ENCODE results near the gene OXSR1.

Gene OXSR1

GRCh38 chr3:38164952-38165721, at the start of gene OXSR1:
Gene OXSR1, plus strand, starts transcription at chr3:38165537. Its CDS starts 340 bp downstream, at chr3:38165877.
- Histone ChIP-seq H3K4me1 (ENCODE audit: control insufficient read depth, insufficient read depth, low read length) (peaks cover 4% of the 10 kb centered on the region), H3K36me3 (ENCODE audit: control insufficient read depth, insufficient read depth, low read length) (no peaks in the 10 kb centered on the region), H3K27ac (ENCODE audit: low read depth, low read length) (peak within 1 kb of the TSS; percentile 99), H3K4me3 (ENCODE audit: low read length) (peak within 1 kb of the TSS; percentile 84), H3K27me3 (ENCODE audit: control insufficient read depth, insufficient read depth, low read length) (no peaks in the 10 kb centered on the region), H3K9ac (ENCODE audit: low read length) (peak within 1 kb of the TSS; percentile 77)

GRCh38 chr3:38115645-38116427, 49.5 kb upstream of the OXSR1 start:
- Histone ChIP-seq H3K4me1 (ENCODE audit: control insufficient read depth, insufficient read depth, low read length) (no peaks in the 10 kb centered on the region), H3K9ac (ENCODE audit: low read length) (no peak overlapping the region), H3K36me3 (ENCODE audit: control insufficient read depth, insufficient read depth, low read length) (peaks cover 7% of the 10 kb centered on the region), H3K27me3 (ENCODE audit: control insufficient read depth, insufficient read depth, low read length) (no peaks in the 10 kb centered on the region), H3K4me3 (ENCODE audit: low read length) (no peak overlapping the region), H3K27ac (ENCODE audit: low read depth, low read length) (no peak overlapping the region)

GRCh38 chr3:38116471-38117162, 48.7 kb upstream of the OXSR1 start:
- H3K4me1 ChIP-seq (ENCODE audit: control insufficient read depth, insufficient read depth, low read length): no peaks in the 10 kb centered on the region
- H3K4me3 ChIP-seq (ENCODE audit: low read length): no peak overlapping the region
- H3K9ac ChIP-seq (ENCODE audit: low read length): no peak overlapping the region
- no peak overlapping the region for H3K27ac ChIP-seq (ENCODE audit: low read depth, low read length)
- H3K27me3 ChIP-seq (ENCODE audit: control insufficient read depth, insufficient read depth, low read length): no peaks in the 10 kb centered on the region
- H3K36me3 ChIP-seq (ENCODE audit: control insufficient read depth, insufficient read depth, low read length): peaks cover 8% of the 10 kb centered on the region

- peaks cover 12% of the 10 kb centered on the region for H3K36me3 ChIP-seq (ENCODE audit: control insufficient read depth, insufficient read depth, low read length)
- no peaks in the 10 kb centered on the region for H3K4me1 ChIP-seq (ENCODE audit: control insufficient read depth, insufficient read depth, low read length)
- no peaks in the 10 kb centered on the region for H3K27me3 ChIP-seq (ENCODE audit: control insufficient read depth, insufficient read depth, low read length)
- no peak overlapping the region for H3K9ac ChIP-seq (ENCODE audit: low read length)
- no peak overlapping the region for H3K4me3 ChIP-seq (ENCODE audit: low read length)
- no peak overlapping the region for H3K27ac ChIP-seq (ENCODE audit: low read depth, low read length)
These were observed 48.1 kb upstream of the OXSR1 start for GRCh38 chr3:38117163-38117716.

GRCh38 chr3:38117748-38118420, 47.5 kb upstream of the OXSR1 start:
- no peak overlapping the region for H3K9ac ChIP-seq (ENCODE audit: low read length)

GRCh38 chr3:38118421-38119247, 46.7 kb upstream of the OXSR1 start:
- no peaks in the 10 kb centered on the region for H3K4me1 ChIP-seq (ENCODE audit: control insufficient read depth, insufficient read depth, low read length)
- no peak overlapping the region for H3K4me3 ChIP-seq (ENCODE audit: low read length)
- H3K36me3 ChIP-seq (ENCODE audit: control insufficient read depth, insufficient read depth, low read length): peaks cover 21% of the 10 kb centered on the region
- H3K27ac ChIP-seq (ENCODE audit: low read depth, low read length): no peak overlapping the region
- H3K27me3 ChIP-seq (ENCODE audit: control insufficient read depth, insufficient read depth, low read length): no peaks in the 10 kb centered on the region
- H3K9ac ChIP-seq (ENCODE audit: low read length): no peak overlapping the region

More at GRCh38 chr3:38117748-38118420, 47.5 kb upstream of the OXSR1 start:
- H3K4me1 ChIP-seq (ENCODE audit: control insufficient read depth, insufficient read depth, low read length): no peaks in the 10 kb centered on the region
- H3K4me3 ChIP-seq (ENCODE audit: low read length): no peak overlapping the region
- H3K36me3 ChIP-seq (ENCODE audit: control insufficient read depth, insufficient read depth, low read length): peaks cover 18% of the 10 kb centered on the region
- no peaks in the 10 kb centered on the region for H3K27me3 ChIP-seq (ENCODE audit: control insufficient read depth, insufficient read depth, low read length)
- no peak overlapping the region for H3K27ac ChIP-seq (ENCODE audit: low read depth, low read length)

- H3K36me3 ChIP-seq (ENCODE audit: control insufficient read depth, insufficient read depth, low read length): peaks cover 22% of the 10 kb centered on the region
- H3K27ac ChIP-seq (ENCODE audit: low read depth, low read length): no peak overlapping the region
- no peaks in the 10 kb centered on the region for H3K27me3 ChIP-seq (ENCODE audit: control insufficient read depth, insufficient read depth, low read length)
These were observed 46.1 kb upstream of the OXSR1 start for GRCh38 chr3:38119248-38119544.

GRCh38 chr3:38119821-38120692, 45.3 kb upstream of the OXSR1 start:
- Histone ChIP-seq H3K36me3 (ENCODE audit: control insufficient read depth, insufficient read depth, low read length) (peaks cover 29% of the 10 kb centered on the region), H3K4me1 (ENCODE audit: control insufficient read depth, insufficient read depth, low read length) (no peaks in the 10 kb centered on the region), H3K27me3 (ENCODE audit: control insufficient read depth, insufficient read depth, low read length) (no peaks in the 10 kb centered on the region)

More at GRCh38 chr3:38119248-38119544, 46.1 kb upstream of the OXSR1 start:
- Histone ChIP-seq H3K9ac (ENCODE audit: low read length) (no peak overlapping the region), H3K4me1 (ENCODE audit: control insufficient read depth, insufficient read depth, low read length) (no peaks in the 10 kb centered on the region), H3K4me3 (ENCODE audit: low read length) (no peak overlapping the region)

GRCh38 chr3:38120693-38121450, 44.5 kb upstream of the OXSR1 start:
- H3K27ac ChIP-seq (ENCODE audit: low read depth, low read length): peak overlapping the region; percentile 41
- no peaks in the 10 kb centered on the region for H3K4me1 ChIP-seq (ENCODE audit: control insufficient read depth, insufficient read depth, low read length)
- H3K4me3 ChIP-seq (ENCODE audit: low read length): no peak overlapping the region
- H3K36me3 ChIP-seq (ENCODE audit: control insufficient read depth, insufficient read depth, low read length): peaks cover 35% of the 10 kb centered on the region
- H3K27me3 ChIP-seq (ENCODE audit: control insufficient read depth, insufficient read depth, low read length): no peaks in the 10 kb centered on the region
- no peak overlapping the region for H3K9ac ChIP-seq (ENCODE audit: low read length)

More at GRCh38 chr3:38119821-38120692, 45.3 kb upstream of the OXSR1 start:
- Histone ChIP-seq H3K9ac (ENCODE audit: low read length) (no peak overlapping the region), H3K27ac (ENCODE audit: low read depth, low read length) (no peak overlapping the region), H3K4me3 (ENCODE audit: low read length) (no peak overlapping the region)

GRCh38 chr3:38121451-38121831, 43.9 kb upstream of the OXSR1 start:
- H3K9ac ChIP-seq (ENCODE audit: low read length): no peak overlapping the region
- no peak overlapping the region for H3K4me3 ChIP-seq (ENCODE audit: low read length)
- no peak overlapping the region for H3K27ac ChIP-seq (ENCODE audit: low read depth, low read length)
- no peaks in the 10 kb centered on the region for H3K27me3 ChIP-seq (ENCODE audit: control insufficient read depth, insufficient read depth, low read length)
- no peaks in the 10 kb centered on the region for H3K4me1 ChIP-seq (ENCODE audit: control insufficient read depth, insufficient read depth, low read length)
- H3K36me3 ChIP-seq (ENCODE audit: control insufficient read depth, insufficient read depth, low read length): peaks cover 40% of the 10 kb centered on the region
